ENCODE measurements around the gene ZNF227.

DNA sequence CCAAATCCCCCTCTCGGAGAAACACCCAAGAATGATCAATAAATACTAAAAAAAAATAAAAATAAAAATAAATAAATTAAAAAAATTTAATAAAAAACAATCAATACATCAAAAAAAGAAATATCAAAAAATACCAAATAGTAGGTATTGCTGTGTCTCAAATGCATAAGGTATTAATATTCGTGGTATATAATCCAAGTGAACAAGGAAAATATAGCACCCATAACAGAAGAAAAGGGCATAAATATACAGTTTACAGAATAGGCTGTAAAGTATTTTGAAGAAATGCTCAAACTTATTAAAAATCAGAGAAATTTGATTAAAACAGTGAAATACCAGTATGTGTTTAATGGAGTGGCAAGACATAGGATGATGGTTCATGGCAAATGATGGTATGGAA is 7.6 kb upstream of the ZNF227 start:
- TF ChIP-seq POLR2A (IDR thresholded peaks at IDR 0.05) = no peak
- no peak for TF ChIP-seq CTCF (IDR thresholded peaks at IDR 0.05)
